Measurements from ENCODE around the gene EVI5.

DNA sequence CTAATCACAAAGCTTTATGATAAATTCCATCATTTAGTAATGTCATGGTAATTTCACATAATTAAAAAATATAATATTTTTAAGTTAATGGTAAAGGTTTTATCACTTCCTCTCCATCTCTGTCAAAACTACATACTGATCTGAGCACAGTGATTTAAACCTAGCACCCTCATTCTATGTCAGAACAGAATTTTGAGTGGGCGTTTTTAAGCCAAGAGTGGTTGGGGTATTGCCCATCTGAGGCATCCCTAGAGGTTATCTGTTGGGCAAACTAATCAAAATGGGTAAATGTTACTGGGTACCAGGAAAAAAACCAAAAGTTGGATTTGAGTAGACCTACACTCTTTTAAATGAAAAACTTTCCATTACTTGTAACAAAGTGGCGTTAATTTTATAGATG lies 197.5 kb downstream of the EVI5 start:
- TF ChIP-seq, protein P1, sequence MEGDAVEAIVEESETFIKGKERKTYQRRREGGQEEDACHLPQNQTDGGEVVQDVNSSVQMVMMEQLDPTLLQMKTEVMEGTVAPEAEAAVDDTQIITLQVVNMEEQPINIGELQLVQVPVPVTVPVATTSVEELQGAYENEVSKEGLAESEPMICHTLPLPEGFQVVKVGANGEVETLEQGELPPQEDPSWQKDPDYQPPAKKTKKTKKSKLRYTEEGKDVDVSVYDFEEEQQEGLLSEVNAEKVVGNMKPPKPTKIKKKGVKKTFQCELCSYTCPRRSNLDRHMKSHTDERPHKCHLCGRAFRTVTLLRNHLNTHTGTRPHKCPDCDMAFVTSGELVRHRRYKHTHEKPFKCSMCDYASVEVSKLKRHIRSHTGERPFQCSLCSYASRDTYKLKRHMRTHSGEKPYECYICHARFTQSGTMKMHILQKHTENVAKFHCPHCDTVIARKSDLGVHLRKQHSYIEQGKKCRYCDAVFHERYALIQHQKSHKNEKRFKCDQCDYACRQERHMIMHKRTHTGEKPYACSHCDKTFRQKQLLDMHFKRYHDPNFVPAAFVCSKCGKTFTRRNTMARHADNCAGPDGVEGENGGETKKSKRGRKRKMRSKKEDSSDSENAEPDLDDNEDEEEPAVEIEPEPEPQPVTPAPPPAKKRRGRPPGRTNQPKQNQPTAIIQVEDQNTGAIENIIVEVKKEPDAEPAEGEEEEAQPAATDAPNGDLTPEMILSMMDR (IDR thresholded peaks at IDR 0.05) = no peak
- no peak for TF ChIP-seq POLR2A (IDR thresholded peaks at IDR 0.05)

Measured in breast epithelium (tissue), 3 donors.